IPS DF 6.9 (cell line): ENCODE measurements around the gene THBS3.
A peak's percentile ranks its signal among the peaks of the same experiment; 100 is the strongest.
"Not testable (repeated sequence)": the region's sequence is repeated elsewhere in the genome, so short reads cannot be mapped to it uniquely, and the experiment has no call there.

ENCODE experiments used
- DNase-seq: peaks from one replicate; pipeline ENCODE4 v3.0.0-alpha.2; 2013; ENCODE audit warnings: low read depth, low spot score
- H3K27ac ChIP-seq: one replicate; pipeline ENCODE4 v1.5.1; 2013; ENCODE audit warnings: low read length, control low read depth
- H3K27me3 ChIP-seq: 2 replicates; pipeline ENCODE4 v1.6.1; 2013; ENCODE audit warnings: mild to moderate bottlenecking, low read length; ENCODE audit not compliant: control insufficient read depth, insufficient read depth
- H3K36me3 ChIP-seq: 2 replicates; pipeline ENCODE4 v1.6.1; 2013; ENCODE audit warnings: low read length; ENCODE audit not compliant: control insufficient read depth, insufficient read depth
- H3K4me1 ChIP-seq: 2 replicates; pipeline ENCODE4 v1.6.1; 2013; ENCODE audit warnings: low read length; ENCODE audit not compliant: control insufficient read depth, insufficient read depth
- H3K4me3 ChIP-seq: 2 replicates; pipeline ENCODE4 v1.5.1; 2013; ENCODE audit warnings: mild to moderate bottlenecking, low read length
- H3K9me3 ChIP-seq: 2 replicates; pipeline ENCODE4 v1.6.1; 2013; ENCODE audit warnings: low read length, inconsistent platforms; ENCODE audit not compliant: control insufficient read depth, insufficient read depth
- WGBS: extraction: QIAGEN DNeasy Blood & Tissue Kit; methylation state at CpG from one replicate; pipeline ENCODE4 v1.1.7; 2013; ENCODE audit warnings: mixed read lengths, missing lambda C conversion rate; ENCODE audit not compliant: insufficient read length, insufficient coverage; 5-methylcytosine and 5-hydroxymethylcytosine counted together

THBS3 gene

DNA sequence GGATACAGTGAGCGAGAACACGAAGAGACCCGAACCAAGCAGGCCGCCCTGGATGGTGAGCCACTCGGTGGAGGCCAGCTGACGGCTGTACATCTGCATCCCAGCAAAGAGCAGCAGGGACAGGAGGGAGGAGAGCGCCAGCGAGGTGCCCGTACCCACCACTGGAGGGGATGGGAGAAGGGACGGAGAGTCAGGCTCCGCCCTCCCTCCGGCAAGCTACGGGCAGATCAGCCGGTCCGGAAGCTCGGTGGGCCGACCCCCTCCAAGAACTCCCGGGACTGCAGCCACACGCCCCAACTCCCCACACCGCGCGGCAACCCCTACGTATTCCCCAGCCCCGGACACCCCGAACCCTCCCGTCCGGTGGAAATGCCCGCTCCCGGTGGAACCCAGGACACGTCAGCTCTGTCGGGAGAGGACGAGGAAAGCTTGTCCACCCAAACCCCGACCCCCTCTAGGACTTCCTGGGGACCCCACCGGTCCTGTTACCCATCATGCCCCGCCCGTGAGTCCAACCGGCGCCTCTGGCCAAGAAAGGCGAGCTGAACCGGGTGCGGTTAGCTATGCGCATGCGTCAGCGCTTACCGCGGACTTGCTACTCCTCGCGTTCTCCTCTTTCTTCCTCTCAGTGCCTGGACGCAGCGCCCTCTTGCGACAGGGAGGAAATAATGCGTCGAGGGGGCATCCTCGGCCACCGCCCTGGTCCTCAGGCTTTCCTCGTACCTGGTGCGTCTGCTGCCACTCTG lies 34.8 kb downstream of the THBS3 start, which contains the start of gene KRTCAP2:
Gene KRTCAP2, minus strand, starts transcription at position 573 of the 746 bp plus-strand sequence. Its CDS starts 80 bp downstream, at position 493.
- Histone ChIP-seq H3K4me3 (peak within 1 kb of the TSS; percentile 81), H3K4me1 (0 out of 2 replicates have a peak, but pooled peaks cover 2% of the 10 kb centered on the region), H3K9me3 (no peaks in the 10 kb centered on the region), H3K36me3 (peaks cover 14% of the 10 kb centered on the region), H3K27ac (no peak within 1 kb of the TSS), H3K27me3 (no peaks in the 10 kb centered on the region)
- no peak for DNase-seq
- no CpG with 5 or more reads among the region's 57 CpGs for whole genome bisulfite sequencing

DNA sequence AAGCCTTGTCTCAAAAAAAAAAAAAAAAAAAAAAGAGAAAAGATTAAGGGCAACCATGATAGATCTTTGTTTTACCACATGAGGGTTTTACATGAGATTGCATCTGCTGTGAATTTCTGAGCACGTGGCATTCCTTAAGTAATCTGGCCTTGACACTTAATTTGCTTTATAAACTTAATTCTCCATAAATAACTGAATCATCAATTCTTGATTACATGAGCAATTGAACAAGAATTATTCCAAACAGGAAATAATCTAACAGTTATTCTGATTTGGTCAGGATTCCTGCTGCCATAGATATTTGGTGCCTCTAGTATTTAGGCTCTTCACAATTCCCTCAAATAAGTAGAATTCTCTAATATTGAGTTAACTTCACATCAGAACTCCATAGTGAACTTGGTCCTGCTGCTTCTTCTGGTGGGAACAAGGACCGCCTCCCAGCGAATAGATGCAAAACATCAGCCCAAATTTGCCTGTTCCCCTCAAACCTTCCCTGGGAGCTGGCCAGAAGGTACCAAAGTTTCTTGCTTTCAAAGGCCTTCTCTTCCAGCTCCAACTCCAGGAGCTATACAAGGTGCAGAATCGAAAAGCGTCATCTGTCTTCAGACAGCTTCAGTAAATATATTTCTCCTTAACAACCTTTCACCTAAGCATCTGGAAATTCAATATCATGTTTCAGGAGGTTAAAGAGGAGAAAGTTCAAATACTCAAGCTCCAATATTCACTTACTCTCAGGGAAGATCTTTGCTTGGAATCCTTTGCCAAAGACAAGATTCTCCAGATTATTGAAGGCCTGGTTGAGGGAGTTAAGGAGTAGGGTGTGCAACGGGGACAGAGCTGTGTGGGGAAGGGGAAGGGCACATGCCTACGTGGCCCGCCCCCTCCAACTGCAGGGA lies 35.6 kb downstream of the THBS3 start:
- WGBS = no CpG with 5 or more reads among the region's 8 CpGs
- Histone ChIP-seq H3K4me3 (peak overlapping the region; percentile 81), H3K27me3 (no peaks in the 10 kb centered on the region), H3K36me3 (peaks cover 6% of the 10 kb centered on the region), H3K27ac (no peak overlapping the region), H3K4me1 (peaks cover 3% of the 10 kb centered on the region; the same call in 1 of the 2 replicates), H3K9me3 (no peaks in the 10 kb centered on the region)
- no peak for DNase-seq

DNA sequence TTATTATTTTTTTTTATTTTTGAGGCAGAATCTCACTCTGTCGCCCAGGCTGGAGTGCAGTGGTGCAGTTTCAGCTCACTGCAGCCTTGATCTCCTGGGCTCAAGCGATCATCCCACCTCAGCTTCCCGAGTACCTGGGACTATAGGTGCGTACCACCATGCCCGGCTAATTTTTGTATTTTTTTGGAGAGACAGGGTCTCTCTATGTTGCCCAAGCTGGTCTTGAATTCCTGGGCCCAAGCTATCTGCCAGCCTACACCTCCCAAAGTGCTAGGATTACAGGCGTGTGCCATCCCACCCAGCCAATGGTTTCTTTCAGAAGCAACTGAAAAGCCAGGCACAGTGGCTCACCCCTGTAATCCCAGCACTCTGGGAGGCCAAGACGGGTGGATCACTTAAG lies 36.9 kb downstream of the THBS3 start:
- H3K27ac ChIP-seq = no peak overlapping the region
- no peaks in the 10 kb centered on the region for H3K27me3 ChIP-seq
- no peaks in the 10 kb centered on the region for H3K9me3 ChIP-seq
- 0 out of 2 replicates have a peak, but pooled peaks cover 3% of the 10 kb centered on the region for H3K36me3 ChIP-seq
- no CpG with 5 or more reads among the region's 7 CpGs for WGBS
- H3K4me1 ChIP-seq = peaks cover 6% of the 10 kb centered on the region
- no peak overlapping the region for H3K4me3 ChIP-seq
- no peak for DNase-seq

DNA sequence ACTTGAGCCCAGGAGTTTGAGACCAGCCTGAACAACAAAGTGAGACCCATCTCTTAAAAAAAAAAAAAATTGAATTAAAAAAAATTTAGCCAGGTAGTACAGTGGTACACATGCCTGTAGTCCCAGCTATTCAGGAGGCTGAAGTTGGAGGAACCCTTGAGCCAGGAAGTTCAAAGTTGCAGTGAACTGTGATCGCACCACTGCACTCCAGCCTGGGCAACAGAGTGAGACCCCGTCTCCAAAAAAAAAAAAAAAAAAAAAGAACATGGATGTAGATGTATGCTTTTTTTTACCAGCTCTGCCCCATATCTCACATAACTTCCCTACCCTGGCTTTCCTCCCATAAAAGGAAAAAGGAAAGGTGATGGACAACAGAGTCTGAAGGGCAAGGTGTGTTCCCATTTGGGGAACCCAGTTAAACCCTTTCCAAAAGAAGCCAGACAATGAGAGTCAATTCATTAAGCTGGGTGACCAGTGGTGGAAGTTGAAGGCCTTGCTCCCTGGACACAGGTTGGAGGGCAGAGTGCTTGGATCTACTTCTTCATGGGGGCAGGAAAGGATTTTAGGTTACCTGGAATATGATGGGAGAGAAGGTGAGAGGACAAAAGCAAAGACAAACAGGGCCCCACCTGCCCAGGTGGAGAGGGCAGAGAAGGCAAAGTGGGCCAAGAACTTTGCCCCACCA lies 37.5 kb downstream of the THBS3 start:
- Histone ChIP-seq H3K27ac (no peak overlapping the region), H3K27me3 (no peaks in the 10 kb centered on the region), H3K9me3 (no peaks in the 10 kb centered on the region), H3K4me3 (no peak overlapping the region), H3K4me1 (peaks cover 5% of the 10 kb centered on the region), H3K36me3 (0 out of 2 replicates have a peak, but pooled peaks cover 3% of the 10 kb centered on the region)
- no peak for DNase-seq
- whole genome bisulfite sequencing = no CpG with 5 or more reads among the region's 2 CpGs

DNA sequence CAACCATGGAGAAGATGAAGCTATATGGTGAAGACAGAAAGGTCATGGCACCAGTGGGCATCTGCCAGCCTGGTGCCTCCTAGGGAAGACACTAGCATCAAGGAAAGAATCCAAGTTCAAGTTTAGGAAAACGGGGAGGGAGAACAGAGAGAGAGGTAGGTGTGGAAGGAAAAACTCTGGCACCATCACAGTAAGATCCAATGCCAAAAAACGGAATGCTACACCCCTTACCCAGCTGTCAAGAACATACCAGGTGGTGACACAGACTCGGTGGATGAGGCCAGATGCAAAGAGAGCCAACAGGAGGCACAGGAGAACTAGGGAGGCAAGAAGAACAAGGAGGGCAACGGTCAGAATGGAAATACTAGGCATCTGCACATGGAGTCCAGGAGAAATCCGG lies 38.2 kb downstream of the THBS3 start:
- no peak for DNase-seq
- H3K4me3 ChIP-seq = no peak overlapping the region
- no CpG with 5 or more reads among the region's 5 CpGs for WGBS
- no peaks in the 10 kb centered on the region for H3K9me3 ChIP-seq
- no peak overlapping the region for H3K27ac ChIP-seq
- H3K27me3 ChIP-seq = no peaks in the 10 kb centered on the region
- H3K36me3 ChIP-seq = 0 out of 2 replicates have a peak, but pooled peaks cover 3% of the 10 kb centered on the region
- H3K4me1 ChIP-seq = peaks cover 5% of the 10 kb centered on the region

DNA sequence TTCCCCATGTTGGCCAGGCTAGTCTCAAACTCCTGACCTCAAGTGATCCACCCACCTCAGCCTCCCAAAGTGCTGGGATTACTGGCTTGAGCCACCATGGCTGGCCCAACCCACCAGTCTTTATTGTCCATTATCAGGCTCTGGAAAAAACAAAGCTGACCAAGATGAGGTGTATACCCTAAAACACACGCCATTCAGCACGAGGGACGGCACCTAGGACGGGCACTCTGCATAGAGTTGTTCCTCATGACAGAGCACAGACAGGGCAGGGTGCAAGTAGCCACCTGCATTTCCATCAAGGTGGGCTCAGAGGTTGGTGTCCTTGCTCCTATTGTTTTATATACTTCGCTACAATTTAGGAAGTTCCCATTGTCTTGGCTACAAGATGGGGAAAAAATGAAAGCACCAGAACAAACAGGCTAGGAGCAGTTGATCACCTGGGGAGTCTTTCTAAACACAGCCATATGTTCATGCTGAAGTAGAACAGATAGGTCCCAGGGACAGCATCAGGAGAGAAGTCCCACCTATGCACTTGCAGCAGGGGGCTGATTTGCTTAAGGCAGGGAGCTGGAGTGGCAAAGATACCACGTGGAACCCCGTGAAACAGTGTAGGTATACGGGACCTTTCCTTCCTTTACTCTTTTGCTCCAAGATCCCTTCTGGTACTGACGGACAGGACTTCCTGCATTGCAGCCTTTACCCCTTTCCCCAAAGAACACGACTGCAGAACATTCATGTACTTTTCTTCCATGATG lies 39.1 kb downstream of the THBS3 start:
- Histone ChIP-seq H3K27ac (no peak overlapping the region), H3K27me3 (no peaks in the 10 kb centered on the region), H3K9me3 (no peaks in the 10 kb centered on the region), H3K4me1 (peaks cover 5% of the 10 kb centered on the region), H3K4me3 (no peak overlapping the region), H3K36me3 (0 out of 2 replicates have a peak, but pooled peaks cover 3% of the 10 kb centered on the region)
- DNase-seq = no peak
- no CpG with 5 or more reads among the region's 10 CpGs for WGBS

DNA sequence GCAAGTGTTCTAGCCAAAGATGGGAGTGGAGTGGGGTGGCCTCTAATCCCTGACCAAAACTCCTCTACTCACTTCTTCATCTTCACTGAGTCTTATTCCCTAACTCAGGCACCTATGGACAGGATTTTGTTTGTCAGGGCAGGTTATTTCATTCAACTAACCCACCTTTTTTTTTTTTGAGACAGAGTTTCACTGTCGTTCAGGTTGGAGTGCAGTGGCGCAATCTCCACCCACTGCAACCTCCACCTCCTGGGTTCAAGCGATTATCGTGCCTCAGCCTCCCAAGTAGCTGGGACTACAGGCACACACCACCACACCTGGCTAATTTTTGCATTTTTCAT lies 39.6 kb downstream of the THBS3 start:
- not testable (repeated sequence) for H3K27me3 ChIP-seq, H3K4me1 ChIP-seq, H3K36me3 ChIP-seq, H3K9me3 ChIP-seq, DNase-seq, H3K4me3 ChIP-seq, H3K27ac ChIP-seq
- no CpG with 5 or more reads among the region's 4 CpGs for WGBS

DNA sequence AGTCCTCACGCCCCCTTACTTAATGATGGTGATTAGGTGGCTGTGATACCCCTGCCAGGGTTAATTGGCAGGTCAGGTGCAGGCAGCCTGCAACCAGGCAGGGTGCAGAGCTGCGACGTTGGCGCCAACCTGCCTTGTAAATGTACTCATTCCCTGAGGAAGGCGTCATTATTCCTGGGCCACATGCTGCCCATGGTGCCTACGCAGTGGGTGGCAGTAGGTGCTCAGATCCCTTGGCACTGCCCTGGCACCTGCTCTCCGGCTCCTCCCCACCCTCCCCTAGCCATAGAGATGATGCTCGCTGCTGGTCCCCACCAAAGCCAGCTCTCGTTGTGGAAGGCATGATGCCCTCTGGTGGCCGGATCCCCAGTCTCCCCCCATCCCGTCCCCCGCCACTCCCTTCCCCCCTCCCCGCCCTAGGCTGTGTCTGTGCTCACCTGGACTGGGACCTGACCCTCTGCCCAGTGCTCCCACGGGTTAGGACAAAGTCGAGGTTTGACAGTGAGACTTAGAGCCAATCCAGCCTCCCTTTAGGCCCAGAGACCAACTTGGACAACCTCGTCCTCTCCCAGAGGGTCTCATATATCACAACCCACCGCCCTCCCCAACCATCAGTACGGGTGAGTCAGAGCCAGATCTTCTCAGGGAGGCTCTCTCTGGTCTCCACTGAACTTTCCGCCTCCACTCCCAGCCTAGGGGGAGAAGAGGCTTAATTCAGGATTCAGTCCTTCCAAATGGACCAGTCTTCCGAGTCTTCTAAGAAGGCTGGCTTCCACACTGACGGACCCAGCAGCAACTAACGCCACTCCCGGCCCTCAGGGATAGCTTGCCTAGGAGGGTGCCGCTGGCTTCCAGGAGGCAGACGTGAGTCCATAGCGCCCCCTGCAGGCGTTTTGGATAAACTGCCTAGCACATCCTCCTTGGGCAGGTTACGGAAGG lies 40.3 kb downstream of the THBS3 start:
- Histone ChIP-seq H3K9me3 (no peaks in the 10 kb centered on the region), H3K27me3 (no peaks in the 10 kb centered on the region), H3K4me3 (peak overlapping the region; percentile 49; the same call in 1 of the 2 replicates), H3K27ac (no peak overlapping the region), H3K4me1 (peaks cover 5% of the 10 kb centered on the region), H3K36me3 (0 out of 2 replicates have a peak, but pooled peaks cover 3% of the 10 kb centered on the region)
- no CpG with 5 or more reads among the region's 28 CpGs for WGBS
- peak; percentile 92 for DNase-seq
